DMS114 treated with DMSO at 0.1 percent for 48 hours (cell line): Measurements from ENCODE around the gene EFNA4.

Experiments used
- DNase-seq: peaks from one replicate; lab custom pipeline; 2025; ENCODE audit not compliant: unreplicated experiment; lab: John Stamatoyannopoulos, UW

The EFNA4 gene

DNA sequence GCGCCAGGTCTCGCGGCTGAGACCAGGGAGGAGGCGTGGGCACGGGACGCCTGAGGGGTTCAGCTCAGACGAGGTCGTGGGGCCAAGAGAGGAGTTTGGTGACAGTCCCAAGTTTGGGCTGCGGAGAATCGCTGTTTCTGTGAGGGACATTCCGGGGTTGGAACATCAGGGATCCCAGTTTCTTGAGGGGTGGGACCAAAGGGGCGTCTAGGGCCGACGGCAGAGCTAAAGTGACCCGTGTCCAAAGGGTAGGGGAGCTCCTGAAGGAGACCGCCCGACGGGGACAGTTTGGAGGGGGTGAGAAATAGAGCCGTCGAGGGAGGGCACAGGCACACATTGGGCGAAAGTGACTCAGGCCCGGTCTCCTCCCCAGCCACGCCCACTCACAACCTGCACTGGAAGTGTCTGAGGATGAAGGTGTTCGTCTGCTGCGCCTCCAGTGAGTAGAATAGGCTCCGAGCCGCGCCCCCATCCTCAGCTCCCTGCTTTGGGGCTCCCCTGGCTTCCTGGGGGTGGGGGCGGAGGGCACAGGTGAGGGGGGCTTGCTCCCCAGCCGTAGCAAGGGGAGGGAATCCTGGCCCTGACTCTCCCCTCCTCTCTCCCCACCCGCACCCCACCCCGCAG is 22.1 kb downstream of the EFNA4 start:
- DNase-seq: peak; percentile 68

DNA sequence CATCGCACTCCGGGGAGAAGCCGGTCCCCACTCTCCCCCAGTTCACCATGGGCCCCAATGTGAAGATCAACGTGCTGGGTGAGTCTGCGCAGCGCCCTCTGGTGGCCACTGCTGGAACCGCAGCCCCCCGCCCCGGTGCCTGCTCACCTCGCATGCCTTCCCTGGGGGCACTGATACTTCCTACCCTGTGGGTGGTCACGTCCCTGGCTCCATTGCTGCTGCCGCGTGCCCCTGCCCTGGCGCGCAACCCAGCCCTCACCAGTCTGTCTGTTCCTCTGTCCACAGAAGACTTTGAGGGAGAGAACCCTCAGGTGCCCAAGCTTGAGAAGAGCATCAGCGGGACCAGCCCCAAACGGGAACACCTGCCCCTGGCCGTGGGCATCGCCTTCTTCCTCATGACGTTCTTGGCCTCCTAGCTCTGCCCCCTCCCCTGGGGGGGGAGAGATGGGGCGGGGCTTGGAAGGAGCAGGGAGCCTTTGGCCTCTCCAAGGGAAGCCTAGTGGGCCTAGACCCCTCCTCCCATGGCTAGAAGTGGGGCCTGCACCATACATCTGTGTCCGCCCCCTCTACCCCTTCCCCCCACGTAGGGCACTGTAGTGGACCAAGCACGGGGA is 22.7 kb downstream of the EFNA4 start:
- peak; percentile 55 for DNase-seq

DNA sequence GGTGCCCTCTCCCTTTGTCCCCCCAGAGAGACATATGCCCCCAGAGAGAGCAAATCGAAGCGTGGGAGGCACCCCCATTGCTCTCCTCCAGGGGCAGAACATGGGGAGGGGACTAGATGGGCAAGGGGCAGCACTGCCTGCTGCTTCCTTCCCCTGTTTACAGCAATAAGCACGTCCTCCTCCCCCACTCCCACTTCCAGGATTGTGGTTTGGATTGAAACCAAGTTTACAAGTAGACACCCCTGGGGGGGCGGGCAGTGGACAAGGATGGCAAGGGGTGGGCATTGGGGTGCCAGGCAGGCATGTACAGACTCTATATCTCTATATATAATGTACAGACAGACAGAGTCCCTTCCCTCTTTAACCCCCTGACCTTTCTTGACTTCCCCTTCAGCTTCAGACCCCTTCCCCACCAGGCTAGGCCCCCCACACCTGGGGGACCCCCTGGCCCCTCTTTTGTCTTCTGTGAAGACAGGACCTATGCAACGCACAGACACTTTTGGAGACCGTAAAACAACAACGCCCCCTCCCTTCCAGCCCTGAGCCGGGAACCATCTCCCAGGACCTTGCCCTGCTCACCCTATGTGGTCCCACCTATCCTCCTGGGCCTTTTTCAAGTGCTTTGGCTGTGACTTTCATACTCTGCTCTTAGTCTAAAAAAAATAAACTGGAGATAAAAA is 23.5 kb downstream of the EFNA4 start:
- no peak for DNase-seq

DNA sequence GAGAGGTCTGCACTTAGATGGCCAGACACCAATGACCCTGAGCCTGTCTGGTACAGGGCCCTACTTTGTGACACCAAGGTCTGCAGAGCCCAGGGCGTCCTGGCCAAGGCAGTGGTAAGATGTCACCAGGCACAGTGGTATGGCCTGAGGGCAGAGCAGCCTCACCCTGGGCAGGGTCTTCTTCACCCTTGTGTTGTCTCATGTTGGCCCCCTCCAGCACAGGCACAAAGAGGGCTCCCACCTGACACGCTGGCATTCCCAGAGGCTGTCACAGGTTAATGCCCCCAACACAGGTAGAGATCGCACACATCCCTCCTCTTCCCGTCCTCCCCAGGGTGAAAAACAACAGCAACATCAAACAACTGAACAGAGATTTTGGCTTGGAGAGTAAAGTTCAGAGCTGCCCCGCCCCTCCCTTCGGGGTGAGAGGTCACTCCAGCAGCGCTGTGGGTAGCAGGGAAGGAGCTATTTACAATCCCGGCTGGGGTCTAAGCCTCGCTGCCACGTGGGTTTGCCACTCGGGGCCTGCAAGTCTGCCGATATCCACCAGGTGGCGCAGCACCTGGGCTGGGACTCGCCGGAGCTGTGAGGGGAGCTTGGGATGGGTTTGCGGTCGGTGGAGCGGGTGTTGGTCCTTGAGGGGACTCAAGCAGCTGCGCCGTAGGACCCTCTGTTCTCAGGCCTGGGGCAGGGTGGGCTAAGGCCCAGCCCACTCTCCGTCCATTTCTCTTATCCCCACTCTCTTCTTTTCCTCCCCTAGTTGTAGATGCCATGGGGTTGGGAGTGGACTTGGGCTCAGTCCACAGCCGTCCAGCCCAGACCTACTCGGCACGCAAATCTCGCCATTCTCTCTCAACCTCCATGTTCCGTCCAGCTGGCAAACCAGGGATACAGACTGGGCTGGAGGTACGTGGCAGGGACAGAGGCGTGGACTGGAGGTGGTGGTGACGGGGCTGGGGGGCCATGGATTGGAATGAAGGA is 27.8 kb downstream of the EFNA4 start:
- peak; percentile 64 for DNase-seq

DNA sequence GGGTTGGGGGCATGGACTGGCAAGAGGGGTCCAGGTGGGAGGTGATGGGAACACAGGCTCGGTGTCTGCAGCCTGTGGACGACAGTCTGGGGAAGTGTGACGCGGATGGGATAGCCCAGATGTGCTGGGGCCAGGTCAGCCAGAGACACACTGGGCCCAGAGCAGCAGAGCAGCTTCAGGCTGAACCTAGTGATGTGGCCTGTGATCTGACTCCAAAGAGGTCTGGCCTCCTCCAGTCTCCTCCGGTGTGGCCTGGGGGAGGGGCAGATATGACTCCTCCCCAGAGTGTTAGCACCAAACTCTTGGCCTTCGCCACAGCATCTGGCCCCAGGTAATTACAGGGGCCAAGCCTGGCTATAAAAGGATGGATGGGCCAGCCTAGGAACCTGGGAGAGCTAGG is 28.6 kb downstream of the EFNA4 start:
- DNase-seq: no peak

DNA sequence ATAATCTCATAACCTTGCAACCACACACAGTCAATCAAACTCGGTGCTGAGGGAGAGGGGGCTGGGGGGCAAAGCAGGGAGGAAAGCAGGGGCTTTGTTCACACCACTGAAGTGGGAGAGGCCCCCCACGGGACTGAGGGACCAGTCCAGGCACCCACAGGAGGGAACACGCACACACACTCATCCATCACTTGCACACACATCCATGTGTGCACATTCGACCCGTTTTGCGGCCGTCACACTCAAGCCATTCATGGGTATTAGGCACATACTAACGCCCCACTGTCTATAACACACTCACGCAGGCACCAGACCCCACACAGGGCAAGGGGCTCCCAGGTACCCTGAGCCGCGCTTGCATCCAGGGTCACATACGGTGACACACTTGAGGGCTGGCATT is 29.1 kb downstream of the EFNA4 start:
- no peak for DNase-seq

DNA sequence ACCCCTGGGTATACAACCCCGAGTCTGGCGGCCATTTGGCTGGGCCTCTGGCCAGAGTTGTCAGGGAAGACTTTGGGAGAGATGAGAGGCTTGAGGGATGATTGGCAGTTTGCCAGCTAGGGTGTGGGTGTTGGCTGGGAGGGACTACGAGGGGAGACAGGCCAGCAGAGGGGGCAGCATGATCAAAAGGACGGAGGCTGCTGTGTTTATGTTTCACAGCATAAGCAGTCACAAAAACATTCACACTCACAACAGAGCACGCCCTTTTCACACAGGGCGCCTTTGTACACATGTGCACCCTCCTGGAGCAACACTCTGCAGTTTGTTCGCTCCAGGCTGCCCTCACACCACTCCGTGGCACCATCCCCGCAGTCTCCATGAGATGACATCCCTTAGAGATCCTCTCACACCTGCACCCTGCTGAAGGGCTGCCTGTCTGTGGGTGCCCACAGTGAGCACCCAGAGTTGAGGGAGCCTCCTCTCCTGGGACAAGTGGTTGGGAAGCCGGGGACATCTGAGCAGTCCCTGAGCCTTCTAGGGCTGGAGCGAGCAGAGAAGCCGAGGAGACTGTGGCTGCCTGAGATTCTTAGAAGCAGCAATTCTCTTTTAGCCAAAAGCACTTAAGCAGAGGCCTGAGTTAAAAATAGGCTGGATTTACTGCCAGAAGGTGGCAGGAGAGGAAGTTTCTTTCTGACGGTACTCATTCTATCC is 30.5 kb downstream of the EFNA4 start:
- DNase-seq: peak; percentile 79

DNA sequence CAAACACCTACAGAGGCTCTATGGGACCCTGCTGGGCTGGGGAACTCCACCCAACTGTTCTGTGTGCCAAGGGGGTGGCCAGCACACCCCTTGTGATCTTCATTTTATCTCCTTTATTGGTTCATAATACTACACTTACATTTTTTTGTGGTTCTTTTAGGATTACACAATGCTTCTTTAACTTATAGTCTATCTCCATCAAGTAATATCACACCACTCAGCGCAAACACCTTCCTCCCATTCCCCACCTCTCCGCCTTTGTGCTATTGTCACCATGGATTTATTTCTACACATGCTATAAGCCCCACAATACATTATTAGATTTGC is 31.0 kb downstream of the EFNA4 start:
- no peak for DNase-seq

DNA sequence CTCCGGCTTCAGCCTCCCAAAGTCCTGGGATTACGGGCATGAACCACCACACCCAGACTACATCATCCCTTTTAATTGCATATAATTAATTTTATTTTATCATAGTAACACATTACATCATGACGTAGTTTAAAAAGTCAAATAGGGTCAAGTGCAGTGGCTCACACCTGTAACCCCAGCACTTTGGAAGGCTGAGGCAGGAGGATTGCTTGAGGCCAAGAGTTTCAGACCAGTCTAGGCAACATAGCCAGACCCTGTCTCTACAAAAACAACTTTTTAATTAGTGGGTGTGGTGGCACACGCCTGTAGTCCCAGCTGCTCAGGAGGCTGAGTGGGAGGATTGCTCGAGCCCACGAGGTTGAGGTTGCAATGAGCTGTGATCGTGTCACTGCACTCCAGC is 35.8 kb downstream of the EFNA4 start:
- DNase-seq: no peak

DNA sequence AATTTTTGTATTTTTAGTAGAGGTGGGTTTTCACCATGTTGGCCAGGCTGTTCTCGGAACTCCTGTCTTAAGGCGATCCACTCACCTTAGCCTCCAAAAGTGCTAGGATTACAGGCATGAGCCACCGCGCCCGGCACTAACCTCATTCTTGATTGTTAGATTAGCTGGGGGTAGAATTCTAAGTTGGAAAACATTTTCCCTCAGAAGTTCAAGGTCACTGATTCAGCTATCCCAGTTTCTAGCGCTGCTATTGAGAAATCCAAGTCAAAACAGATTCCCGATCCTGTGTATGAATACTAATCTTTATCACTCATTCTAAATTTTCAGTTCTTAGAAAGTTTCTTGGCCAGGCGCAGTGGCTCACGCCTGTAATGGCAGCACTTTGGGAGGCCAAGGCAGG is 39.8 kb downstream of the EFNA4 start:
- no peak for DNase-seq

DNA sequence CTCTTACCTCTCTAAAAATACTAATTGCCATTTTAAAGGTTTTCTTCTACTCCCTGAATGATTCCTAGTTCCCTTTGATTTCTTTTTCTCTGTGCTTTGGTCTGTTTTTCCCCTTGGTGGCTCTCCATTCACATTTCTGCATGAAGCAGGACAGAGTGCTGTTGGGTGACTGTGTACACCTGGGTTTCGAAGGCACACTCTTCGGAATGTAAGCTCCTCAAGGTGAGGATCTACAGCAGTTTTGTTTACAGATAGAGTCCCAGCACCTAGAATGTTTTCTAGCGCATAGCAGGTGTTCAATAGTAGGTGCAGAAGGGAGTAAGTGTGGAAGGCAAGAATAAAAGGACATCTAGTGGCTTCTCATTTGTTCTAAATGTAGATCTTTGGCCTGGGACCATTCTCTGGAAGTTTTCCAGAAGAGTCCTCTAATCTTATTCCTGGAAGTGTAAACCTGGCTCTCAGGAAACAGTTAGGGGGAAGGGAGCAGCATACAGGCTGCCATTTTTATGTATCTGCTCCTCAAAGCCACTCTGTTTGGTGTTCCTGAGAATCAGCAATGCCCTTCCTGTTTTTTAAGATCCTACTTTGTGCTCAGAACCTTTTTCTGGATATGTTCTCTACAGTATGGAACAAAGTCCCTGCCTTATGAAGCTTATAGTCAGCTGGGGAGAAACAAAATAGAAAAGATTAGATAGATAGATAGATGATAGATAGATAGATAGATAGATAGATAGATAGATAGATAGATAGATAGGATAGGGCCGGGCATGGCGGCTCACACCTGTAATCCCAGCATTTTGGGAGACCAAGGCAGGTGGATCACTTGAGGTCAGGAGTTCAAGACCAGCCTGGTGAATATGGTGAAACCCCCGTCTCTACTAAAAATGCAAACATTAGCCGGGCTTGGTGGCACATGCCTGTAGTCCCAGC is 41.3 kb downstream of the EFNA4 start:
- DNase-seq: no peak

DNA sequence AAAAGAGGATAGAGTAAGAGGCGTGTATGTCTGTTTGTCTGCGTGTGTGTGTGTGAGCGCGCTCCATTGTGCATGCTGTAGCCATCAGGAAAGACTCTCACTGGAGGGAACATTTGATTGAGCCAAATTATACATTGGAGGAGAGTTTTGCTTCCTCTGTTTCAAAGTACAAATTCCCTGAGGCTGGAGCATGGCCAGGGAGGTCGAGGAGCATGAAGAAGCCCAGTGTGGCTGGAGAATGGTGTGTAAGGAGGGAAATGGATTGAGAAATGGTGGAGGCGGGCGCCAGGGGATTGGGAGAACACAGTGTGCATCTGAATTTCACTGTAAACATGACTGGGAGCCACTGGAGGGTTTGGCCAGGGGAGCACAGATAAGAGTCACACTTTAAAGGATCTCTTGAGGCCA is 42.1 kb downstream of the EFNA4 start:
- DNase-seq: no peak

DNA sequence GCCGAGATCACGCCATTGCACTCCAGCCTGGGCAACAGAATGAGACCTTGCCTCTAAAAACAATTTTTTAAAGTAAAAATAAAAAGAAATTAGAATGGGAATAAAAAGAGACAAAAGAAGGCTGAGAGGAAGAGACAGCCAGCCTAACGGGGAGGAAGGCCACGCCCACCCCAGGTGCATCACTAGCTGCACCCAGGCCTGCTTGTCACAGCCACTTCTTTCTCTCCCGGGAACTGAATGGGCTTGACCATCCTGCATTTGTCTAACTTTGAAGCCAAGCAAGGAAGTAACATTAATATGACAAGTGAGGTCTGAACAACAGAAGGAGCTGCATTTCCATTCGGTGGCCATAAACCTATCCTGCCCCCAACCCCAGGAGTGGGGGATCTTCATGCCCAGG is 43.3 kb downstream of the EFNA4 start:
- no peak for DNase-seq

DNA sequence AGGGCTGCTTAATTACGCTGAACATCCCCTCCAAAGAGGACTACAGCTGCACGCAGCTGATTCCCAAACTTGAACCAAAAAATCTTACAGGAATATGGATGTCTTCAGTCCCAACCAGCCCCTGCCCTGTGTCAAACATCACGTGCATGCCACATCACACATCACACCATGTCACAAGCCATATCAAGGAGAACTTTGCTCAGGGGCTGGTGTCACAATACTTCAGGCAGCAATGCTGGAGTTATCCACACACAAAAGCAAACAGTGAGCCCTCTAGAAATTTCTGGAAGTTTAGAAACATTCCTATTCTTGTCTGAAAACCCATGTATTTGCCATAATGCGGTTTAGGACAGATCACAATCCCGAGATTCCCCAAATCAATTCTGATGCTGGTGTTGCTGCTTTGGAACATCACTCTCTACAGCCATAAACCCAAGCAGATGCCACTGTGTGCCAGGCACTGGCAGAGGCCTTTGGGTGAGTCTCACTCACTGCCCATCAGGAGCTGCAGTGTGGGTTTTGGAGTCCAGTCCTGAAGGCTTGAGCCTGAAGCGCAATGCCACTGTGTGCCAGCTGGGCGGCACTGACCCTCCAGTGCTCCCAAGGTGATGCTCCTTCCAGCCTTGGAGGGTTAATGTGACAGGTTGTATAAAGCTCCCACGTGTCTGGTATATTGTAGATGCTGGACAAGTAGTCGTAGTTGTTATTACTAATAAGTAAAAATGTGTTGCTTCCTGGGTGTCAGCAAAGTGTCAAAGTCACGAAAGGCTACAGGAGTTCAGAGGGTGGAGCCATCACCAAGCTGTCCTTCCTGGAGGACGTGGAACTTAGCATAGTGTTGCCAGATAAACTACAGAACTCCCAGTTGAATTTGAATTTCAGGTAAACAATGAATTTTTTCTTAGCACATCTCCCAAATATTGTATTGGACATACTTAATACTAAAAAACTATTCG is 44.0 kb downstream of the EFNA4 start:
- no peak for DNase-seq

DNA sequence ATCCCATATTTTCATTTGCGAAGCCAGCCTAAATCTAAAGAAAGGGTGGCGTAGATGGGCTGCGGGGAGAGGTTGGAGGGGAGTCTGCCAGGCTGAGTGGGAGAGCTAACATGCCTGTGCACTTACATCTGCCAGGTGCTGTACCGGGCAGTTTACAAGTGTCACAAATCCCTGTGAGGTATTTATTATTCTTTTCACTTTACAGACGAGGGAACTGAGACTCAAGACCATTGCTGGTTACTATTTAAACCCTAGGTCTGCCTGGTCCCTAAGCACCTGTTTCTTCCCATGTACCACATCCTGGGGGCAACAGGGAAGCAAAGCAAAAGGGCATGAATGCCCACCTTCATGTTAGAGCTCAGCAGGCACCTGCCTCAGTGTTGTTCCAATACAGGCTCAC is 44.8 kb downstream of the EFNA4 start:
- DNase-seq: no peak

DNA sequence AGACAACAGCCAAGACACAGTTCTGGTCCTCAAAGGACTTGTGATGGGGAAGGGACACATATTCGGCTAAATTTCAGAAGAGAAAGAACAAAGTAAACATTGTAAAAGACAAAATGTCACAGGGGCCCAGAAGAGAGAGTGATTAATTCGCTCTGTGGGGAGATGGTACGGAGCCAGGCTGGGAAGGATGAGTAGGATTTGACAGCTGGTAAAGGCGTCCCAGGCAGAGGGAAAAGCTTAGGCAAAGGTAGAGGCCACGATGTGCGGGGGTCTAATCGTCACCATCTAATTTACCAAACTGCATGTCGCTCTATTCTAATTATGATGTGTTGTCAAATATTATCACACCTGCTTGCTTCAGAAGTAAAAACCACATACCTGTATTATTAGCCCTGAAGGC is 46.8 kb downstream of the EFNA4 start:
- DNase-seq: no peak

DNA sequence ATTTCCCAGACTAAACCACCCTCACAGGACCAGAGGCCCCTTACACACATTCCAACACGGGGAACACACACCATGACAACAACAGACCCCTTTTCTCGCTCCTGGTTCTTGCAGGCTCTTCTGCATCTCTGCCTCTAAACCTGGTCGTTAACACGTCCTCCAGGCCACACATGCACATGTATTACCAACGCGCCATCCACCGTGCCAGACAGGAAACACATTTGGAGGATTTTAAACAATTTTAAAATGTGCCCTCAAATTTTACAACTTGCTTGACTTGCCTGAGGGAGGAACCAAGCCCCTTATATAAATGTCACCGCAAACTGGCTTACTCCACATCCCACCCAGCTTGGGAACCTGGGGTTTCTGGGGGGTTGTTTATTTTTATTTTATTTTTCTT is 47.3 kb downstream of the EFNA4 start:
- no peak for DNase-seq

DNA sequence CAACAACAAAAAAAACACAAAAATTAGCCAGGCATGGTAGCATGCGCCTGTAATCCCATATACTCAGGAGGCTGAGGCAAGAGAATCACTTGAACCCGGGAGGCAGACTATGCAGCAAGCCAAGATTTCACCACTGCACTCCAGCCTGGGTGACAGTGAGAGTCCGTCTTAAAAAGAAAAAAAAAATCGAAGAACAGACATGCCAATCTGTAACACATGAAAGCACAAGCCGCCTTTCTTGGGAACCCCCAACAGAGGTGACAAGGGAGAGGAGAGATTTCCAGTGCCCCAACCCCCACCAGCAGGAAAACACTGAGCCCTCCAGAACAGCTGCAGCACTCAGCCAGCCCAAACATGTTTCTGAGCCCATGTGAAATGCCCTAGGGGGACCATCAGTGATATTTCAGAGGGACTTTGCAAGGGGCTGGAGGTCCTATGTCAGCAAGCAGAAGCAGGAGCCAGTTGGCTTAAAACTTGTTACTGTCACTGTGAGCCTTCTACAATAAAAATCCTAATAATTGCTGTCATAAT is 50.0 kb downstream of the EFNA4 start:
- DNase-seq: no peak
